Upper lobe of left lung (tissue), 6 donors: Measurements from ENCODE around the gene ONECUT3. TPM values are rescaled to one million over a fixed set of nuclear protein-coding genes. Genes with fewer than 3 reads are reported as not detected.
A peak's percentile ranks its signal among the peaks of the same experiment; 100 is the strongest.

Experiments used
- ATAC-seq, 2 donors: fragments of 200-7000 bp; cut with Tn5 transposase; one replicate each; pipeline ENCODE4 v1.9.1; 2022; ENCODE audit warnings: mild to moderate bottlenecking in 2 of 2, moderate library complexity in 2 of 2; ENCODE audit not compliant: low FRiP score in 2 of 2
- DNase-seq, 2 donors: peaks; one replicate each; pipeline ENCODE4 v3.0.0-alpha.2; 2019 to 2020
- H3K27ac ChIP-seq, 4 donors: fragments of 200-600 bp; sonication (generic); one replicate each; pipeline ENCODE4 v1.5.1; 2016 to 2019
- H3K27me3 ChIP-seq, 4 donors: fragments of 200-600 bp; sonication (generic); one replicate each; pipeline ENCODE4 v1.5.1; 2017 to 2019
- H3K36me3 ChIP-seq, 4 donors: fragments of 200-600 bp; sonication (generic); one replicate each; pipeline ENCODE4 v1.5.1; 2016 to 2019
- H3K4me1 ChIP-seq, 4 donors: fragments of 200-600 bp; sonication (generic); one replicate each; pipeline ENCODE4 v1.5.1; 2018 to 2019
- H3K4me3 ChIP-seq, 4 donors: fragments of 200-600 bp; sonication (generic); one replicate each; pipeline ENCODE4 v1.5.1; 2017 to 2019; ENCODE audit warnings: mild to moderate bottlenecking in 2 of 4, moderate library complexity in 1 of 4
- H3K9me3 ChIP-seq, 4 donors: fragments of 200-600 bp; sonication (generic); one replicate each; pipeline ENCODE4 v1.5.1; 2018 to 2019
- CTCF ChIP-seq, 6 experiments: fragments of 450-650 bp in 4 of 6; fragments of 200-600 bp in 2 of 6; sonication (generic) in 2 of 6; IDR thresholded peaks; one replicate each; pipeline ENCODE4 v1.5.1; 2016 to 2019; ENCODE audit warnings: antibody characterized with exemption in 6 of 6
- EP300 ChIP-seq, 4 donors: sonication (generic); formaldehyde crosslinking; IDR thresholded peaks; one replicate each; pipeline ENCODE4 v1.5.1; 2017; ENCODE audit warnings: antibody characterized with exemption in 4 of 4, control low read depth in 2 of 4
- POLR2A ChIP-seq, 4 donors: fragments of 450-650 bp; IDR thresholded peaks; one replicate each; pipeline ENCODE4 v1.5.1; 2016 to 2017; ENCODE audit warnings: antibody characterized with exemption in 4 of 4, mild to moderate bottlenecking in 2 of 4
- POLR2AphosphoS5 ChIP-seq, 2 donors: sonication (generic); formaldehyde crosslinking; IDR thresholded peaks; one replicate each; pipeline ENCODE4 v1.5.1; 2017; ENCODE audit warnings: antibody characterized with exemption in 2 of 2
- WGBS, 2 donors: methylation state at CpG; one replicate each; pipeline ENCODE4 v1.1.5; 2017 to 2018; 5-methylcytosine and 5-hydroxymethylcytosine counted together
- total RNA-seq, 6 donors: library from RNA; depleted of rRNA in 4 of 6; stranded (reverse); fragments of >200 nt in 4 of 6; gene quantifications; one replicate each; pipeline versions ENCODE4 v1.1.0 to v1.2.1, GENCODE V29; 2016 to 2021
- donor health status: DM: no; HTN: no; CAD: no; lungs with moderate emphysema.
- donor health status: DM: no; HTN: yes; CAD: no; lungs with severe emphysema.

Gene ONECUT3
- total RNA-seq, 6 donors from 2014 or later: not detected

- TF ChIP-seq EP300 (IDR thresholded peaks at IDR 0.05) (no peak), POLR2A (IDR thresholded peaks at IDR 0.05) (no peak), POLR2AphosphoS5 (IDR thresholded peaks at IDR 0.05) (no peak), CTCF (IDR thresholded peaks at IDR 0.05) (no peak)
- DNase-seq: no peak
- Histone ChIP-seq H3K36me3 (no peaks in the 10 kb centered on the region), H3K4me1 (peaks cover 23 to 41% (median 25%) of the 10 kb centered on the region in 4 donors), H3K4me3 (no peak overlapping the region), H3K9me3 (no peaks in the 10 kb centered on the region), H3K27ac (no peak overlapping the region), H3K27me3 (peaks cover 2 to 63% (median 43%) of the 10 kb centered on the region in 4 donors)
- WGBS, 2 donors: 3 to 7% methylated on average over 13 to 14 of the region's 14 CpGs
- no peak for ATAC-seq
Observed at GRCh38 chr19:1745589-1746031, 7.7 kb upstream of the ONECUT3 start.

- Histone ChIP-seq H3K27ac (no peak overlapping the region), H3K27me3 (peaks cover 2 to 74% (median 48%) of the 10 kb centered on the region in 4 donors), H3K4me1 (peaks cover 23 to 41% (median 25%) of the 10 kb centered on the region in 4 donors), H3K9me3 (no peaks in the 10 kb centered on the region), H3K36me3 (no peaks in the 10 kb centered on the region), H3K4me3 (no peak overlapping the region)
- ATAC-seq (no peak), DNase-seq (no peak)
- 0 to 6% methylated on average over 14 to 20 of the region's 31 CpGs for WGBS, 2 donors
- TF ChIP-seq CTCF (IDR thresholded peaks at IDR 0.05): no peak
- no peak for TF ChIP-seq POLR2A (IDR thresholded peaks at IDR 0.05)
- TF ChIP-seq EP300 (IDR thresholded peaks at IDR 0.05): no peak
- TF ChIP-seq POLR2AphosphoS5 (IDR thresholded peaks at IDR 0.05): no peak
Observed at GRCh38 chr19:1746401-1747284, 6.7 kb upstream of the ONECUT3 start.

- 6 to 8% methylated on average over 14 to 17 of the region's 22 CpGs for WGBS, 2 donors
- Histone ChIP-seq H3K9me3 (no peaks in the 10 kb centered on the region), H3K4me3 (no peak overlapping the region), H3K27me3 (peaks cover 2 to 82% (median 55%) of the 10 kb centered on the region in 4 donors), H3K36me3 (no peaks in the 10 kb centered on the region), H3K27ac (no peak overlapping the region), H3K4me1 (peaks cover 23 to 41% (median 25%) of the 10 kb centered on the region in 4 donors)
- TF ChIP-seq POLR2AphosphoS5 (IDR thresholded peaks at IDR 0.05) (no peak), CTCF (IDR thresholded peaks at IDR 0.05) (no peak), EP300 (IDR thresholded peaks at IDR 0.05) (no peak), POLR2A (IDR thresholded peaks at IDR 0.05) (no peak)
- ATAC-seq (peak in 1 of 2 donors; percentile 50), DNase-seq (no peak)
Observed at GRCh38 chr19:1747285-1748114, 5.8 kb upstream of the ONECUT3 start.

- Histone ChIP-seq H3K27me3 (peaks cover 2 to 87% (median 60%) of the 10 kb centered on the region in 4 donors), H3K4me1 (peaks cover 23 to 45% (median 26%) of the 10 kb centered on the region in 4 donors), H3K27ac (no peak overlapping the region), H3K4me3 (peak overlapping the region in 2 of 4 donors; percentile 15 to 18), H3K36me3 (no peaks in the 10 kb centered on the region), H3K9me3 (no peaks in the 10 kb centered on the region)
- ATAC-seq: no peak
- TF ChIP-seq POLR2AphosphoS5 (IDR thresholded peaks at IDR 0.05) (no peak), POLR2A (IDR thresholded peaks at IDR 0.05) (no peak), EP300 (IDR thresholded peaks at IDR 0.05) (no peak), CTCF (IDR thresholded peaks at IDR 0.05) (no peak)
- 0 to 3% methylated on average over 6 to 32 of the region's 61 CpGs for WGBS, 2 donors
- peak in 1 of 2 donors; percentile 77 for DNase-seq
Observed at GRCh38 chr19:1748115-1748872, 5.0 kb upstream of the ONECUT3 start.
